Measurements from ENCODE around the gene OR8G5. TPM values are rescaled to one million over a fixed set of nuclear protein-coding genes. Genes with fewer than 3 reads are reported as not detected.

OR8G5 gene
- total RNA-seq, 1 donor from 2014 or later: not detected

Other genes starting within 250 kb of the OR8G5 start
- not detected for gene OR10G4, start 243.4 kb upstream of the OR8G5 start, total RNA-seq
- gene OR10G9, start 233.4 kb upstream of the OR8G5 start, total RNA-seq: not detected
- not detected for gene OR10G8, start 229.6 kb upstream of the OR8G5 start, total RNA-seq
- gene OR10G7, start 215.1 kb upstream of the OR8G5 start, total RNA-seq: not detected
- 3.5 TPM for gene VWA5A, start 140.9 kb upstream of the OR8G5 start, total RNA-seq
- not detected for gene OR10D3, start 73.0 kb upstream of the OR8G5 start, total RNA-seq
- gene OR8G1, start 15.3 kb upstream of the OR8G5 start, total RNA-seq: not detected
- not detected for gene OR8D1, start 57.6 kb downstream of the OR8G5 start, total RNA-seq
- not detected for gene OR8D2, start 63.8 kb downstream of the OR8G5 start, total RNA-seq
- not detected for gene OR8B2, start 128.1 kb downstream of the OR8G5 start, total RNA-seq
- gene OR8B3, start 142.6 kb downstream of the OR8G5 start, total RNA-seq: not detected
- not detected for gene OR8B4, start 168.5 kb downstream of the OR8G5 start, total RNA-seq
- gene OR8B8, start 189.3 kb downstream of the OR8G5 start, total RNA-seq: not detected